Hematopoietic multipotent progenitor cell treated with erythropoietin and hydrocortisone succinate and interleukin-3 and kit ligand, for 4 days (in vitro differentiated cells): ENCODE data around the gene P2RX6.
"Not testable (repeated sequence)": the region's sequence is repeated elsewhere in the genome, so short reads cannot be mapped to it uniquely, and the experiment has no call there.

Experiments used
- DNase-seq: peaks from one replicate; pipeline ENCODE4 v3.0.0-alpha.2; 2015

Gene P2RX6

DNA sequence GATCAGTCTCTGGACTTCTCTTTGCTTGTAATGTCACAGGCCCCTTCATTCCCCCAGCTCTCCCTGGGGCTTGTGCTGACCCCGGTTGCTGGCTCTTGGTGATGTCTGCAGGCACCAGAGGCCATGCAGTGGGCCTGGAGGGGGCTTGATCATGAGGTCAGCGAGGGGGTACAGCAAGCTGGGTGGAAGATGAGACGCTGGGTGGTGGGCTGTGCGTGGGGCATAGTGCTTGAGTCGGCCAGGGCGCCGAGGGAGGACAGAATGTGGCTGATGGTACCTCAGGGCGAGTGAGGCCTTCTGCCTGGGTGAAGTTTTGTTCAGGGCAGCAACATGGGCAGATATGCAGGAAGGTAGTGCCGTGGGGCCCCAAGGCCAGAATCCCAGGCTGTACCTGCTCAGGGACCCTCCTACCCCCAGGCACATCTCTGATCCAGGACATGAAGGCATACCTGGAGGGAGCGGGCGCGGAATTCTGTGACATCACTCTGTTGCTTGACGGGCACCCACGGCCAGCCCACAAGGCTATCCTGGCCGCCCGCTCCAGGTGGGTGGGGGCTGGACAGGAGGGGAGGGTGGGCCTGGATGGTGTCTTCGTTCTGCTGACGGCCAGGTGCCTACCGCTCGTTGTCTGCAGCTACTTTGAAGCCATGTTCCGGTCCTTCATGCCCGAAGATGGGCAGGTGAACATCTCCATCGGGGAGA, 19.5 kb upstream of the P2RX6 start:
- no peak for DNase-seq

DNA sequence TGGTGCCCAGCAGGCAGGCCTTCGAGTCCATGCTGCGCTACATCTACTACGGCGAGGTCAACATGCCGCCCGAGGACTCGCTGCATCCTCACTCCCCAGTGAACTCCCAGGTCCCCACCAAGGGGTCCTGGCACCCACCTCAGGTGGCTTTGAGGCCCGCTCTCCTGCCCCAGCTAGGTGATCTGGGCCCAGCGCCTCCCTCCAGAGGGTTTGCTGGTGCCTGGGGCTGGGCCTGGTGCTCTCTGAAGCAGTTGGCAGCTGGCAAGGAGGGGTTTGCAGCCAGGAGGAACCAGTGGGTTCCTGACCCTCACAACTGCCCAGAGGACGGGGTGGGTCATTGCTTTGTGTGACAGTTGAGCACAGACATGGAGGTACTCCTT, 18.9 kb upstream of the P2RX6 start:
- no peak for DNase-seq

DNA sequence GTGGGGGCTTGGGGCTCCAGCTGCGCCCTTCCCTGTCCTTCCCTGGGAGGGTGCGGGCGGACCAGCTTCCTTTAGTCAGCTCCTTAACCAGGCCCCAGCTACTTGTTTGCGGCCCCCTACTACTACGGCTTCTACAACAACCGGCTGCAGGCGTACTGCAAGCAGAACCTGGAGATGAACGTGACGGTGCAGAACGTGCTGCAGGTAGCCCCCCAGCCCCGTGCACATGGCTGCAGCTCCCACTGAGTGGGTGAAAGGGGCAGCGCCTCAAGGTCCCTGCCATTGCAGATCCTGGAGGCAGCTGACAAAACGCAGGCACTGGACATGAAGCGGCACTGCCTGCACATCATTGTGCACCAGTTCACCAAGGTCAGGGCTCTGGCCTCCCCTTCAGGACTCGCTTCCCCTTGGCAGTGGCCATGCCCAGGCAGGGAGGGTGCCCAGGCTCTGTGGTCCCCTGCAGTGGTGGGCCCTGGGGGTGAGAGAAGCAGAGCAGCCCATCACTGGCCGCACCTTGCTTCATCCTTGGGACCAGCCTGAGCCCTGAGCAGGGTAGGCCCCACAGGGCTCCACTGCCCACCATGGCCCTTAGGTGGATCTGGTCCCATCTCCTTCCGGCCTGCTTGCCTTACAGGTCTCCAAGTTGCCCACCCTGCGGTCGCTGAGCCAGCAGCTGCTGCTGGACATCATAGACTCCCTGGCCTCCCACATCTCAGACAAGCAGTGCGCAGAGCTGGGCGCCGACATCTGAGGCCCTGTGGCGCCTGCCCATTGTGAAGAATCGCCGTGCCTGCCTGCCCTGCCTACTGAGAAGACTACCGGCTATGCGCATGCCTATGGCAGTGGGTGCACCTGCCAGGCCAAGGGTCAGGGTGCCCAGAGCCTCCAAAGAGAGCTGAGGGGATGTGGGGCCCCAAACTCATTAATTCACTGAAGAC, 18.1 kb upstream of the P2RX6 start:
- no peak for DNase-seq

DNA sequence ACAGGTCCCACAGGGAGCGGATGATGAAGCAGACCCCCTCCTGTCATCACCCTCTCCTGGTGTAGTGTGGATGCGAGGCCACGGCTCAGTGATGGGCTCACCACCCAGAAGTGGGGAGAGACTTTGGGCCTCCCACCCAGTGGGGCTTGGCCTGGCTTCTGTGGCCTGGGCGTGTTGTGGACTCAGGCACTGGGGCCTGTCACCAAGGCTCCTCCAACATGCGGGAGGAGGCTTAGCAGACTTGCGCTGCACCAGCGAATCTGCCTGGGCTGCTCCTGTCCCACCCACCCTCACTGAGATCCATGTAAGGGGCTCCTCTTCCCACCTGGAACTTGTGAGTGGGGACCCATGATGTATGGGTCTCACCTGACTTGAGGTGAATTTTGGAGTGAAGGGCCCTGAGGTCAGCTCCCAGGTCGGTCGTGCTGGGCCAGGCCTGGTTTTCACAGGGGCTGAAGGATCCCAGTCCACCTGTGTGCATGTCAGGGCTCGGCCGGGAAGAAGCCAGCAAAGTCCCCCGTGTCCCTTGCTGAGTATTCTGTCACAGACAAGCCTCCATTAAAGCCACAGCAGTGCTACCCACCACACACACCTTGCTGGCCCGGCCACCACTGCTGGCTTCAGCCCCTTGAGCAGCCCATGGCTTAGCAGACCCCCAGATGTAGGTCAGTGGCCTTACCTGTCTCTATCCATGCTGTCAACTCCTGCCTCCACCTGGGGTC, 17.3 kb upstream of the P2RX6 start:
- no peak for DNase-seq

DNA sequence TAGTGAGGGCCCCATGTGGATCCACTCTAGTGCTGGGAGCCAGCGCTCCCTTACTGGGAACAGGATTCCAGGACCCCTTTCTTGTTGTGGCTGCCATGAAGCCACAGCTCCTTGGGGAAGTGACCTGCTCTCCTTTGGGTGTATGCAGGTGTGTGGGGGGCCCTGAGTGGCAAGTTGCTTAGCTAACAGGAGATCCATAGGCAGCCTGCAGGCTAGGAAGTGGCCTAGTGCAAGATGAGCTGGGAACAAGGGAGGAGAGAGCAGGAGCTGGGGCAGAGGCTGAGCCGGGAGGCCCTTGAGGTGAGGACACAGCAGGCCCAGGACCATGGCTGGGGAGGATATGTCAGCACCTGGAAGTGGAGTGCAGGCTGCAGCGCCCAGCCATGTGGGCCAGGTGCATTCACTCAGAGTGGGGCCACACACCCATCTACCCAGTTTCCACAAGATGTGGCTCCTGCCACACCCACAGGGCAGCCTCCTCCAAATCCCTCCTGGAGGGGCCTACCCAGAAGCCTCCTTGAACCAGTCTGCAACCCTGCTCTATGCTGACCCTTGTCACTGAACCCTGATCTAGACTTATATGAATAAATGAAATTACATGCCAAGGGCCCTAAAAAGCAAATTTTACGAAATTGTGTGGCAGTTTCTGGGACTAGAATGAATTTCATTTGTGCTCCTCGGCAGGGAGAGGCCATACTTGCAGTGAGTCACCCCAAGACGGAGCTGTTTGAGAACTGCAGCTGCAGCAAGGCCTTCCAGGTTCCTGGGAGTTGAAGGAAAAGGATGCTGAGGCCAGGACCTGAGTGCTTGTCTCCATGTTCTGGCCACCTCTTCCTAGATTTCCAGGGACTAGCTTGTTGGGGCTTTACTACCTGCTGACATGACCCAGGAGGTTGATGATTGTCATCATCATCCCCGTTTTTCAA, 16.3 kb upstream of the P2RX6 start:
- DNase-seq: no peak

DNA sequence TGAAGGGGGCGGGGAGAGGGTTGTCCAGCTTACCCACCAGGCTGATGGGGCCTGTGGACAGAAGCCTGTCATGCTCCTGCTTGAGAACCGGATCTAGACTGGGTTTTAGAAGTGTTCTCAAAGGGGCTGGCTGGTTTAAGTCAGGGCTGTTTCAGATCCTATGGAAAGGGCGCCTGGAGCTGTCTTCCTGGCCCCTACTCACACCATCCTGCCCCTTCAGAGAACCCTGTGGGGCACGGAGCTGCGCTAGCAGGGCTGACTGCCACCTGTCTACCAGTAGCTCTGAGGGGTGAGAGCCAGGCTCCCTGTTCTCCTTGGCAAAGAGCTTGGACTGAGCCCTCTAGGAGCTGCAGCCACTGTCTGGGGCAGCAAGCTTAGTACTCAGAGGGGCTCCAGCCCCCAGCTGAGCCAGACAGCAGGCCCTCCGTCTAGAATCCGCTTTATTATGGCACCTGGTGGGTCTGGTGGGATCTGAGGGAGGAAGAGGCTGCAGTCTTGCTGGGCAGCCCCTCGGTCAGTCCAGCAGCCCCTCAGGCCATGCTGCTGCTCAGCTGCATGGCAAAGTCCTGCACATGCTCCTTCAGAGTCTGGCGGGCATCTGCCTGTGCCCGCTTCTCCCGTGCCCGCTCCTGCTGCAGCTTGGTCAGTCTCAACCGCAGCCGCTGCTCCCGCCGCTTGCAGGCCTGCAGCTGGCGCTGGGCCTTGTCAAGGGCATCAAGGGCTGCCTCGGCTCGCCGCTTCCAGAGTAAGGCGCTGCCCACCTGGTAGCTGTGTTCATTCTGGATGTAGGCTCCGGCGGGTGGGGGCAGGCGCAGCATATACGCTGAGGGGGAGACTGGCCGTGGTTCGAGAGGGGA, 15.4 kb upstream of the P2RX6 start:
- no peak for DNase-seq

DNA sequence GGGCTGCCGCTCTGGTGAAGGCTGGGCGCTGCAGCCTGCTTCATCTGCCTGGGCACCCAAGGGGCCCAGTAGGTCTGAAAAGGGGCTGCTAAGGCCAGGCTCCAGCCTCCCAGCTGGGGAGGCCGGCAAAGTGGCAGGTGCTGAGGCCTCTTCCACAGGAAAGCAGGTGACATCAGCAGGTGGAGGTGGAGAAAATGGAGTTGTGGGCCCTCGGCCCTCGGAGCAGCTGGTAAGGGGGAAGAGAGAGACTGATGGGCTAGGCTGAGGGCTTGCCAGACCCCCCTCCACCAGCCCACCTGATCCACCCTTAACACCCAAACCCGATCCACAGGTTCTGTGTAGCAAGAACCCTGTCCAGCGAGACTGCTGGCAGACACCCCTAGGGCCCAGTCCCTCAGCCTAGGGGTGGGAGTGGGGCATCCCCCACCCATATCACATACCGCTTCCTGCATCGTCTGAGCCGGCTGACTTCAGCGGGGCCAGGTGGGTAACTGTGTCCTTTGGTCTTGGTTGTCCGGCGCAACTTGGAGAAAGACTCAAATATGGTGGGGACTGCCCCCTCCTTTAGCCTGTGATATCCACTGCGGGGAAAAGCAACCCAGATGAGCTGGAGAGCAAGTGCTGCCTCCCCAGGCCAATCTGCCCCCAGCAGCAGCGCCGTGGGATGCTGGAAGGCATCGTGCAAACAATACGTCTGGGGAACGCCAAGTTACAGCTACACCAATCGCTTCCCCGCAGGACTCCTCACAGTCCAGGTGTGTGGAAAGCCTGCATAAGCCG, 14.6 kb upstream of the P2RX6 start:
- no peak for DNase-seq

DNA sequence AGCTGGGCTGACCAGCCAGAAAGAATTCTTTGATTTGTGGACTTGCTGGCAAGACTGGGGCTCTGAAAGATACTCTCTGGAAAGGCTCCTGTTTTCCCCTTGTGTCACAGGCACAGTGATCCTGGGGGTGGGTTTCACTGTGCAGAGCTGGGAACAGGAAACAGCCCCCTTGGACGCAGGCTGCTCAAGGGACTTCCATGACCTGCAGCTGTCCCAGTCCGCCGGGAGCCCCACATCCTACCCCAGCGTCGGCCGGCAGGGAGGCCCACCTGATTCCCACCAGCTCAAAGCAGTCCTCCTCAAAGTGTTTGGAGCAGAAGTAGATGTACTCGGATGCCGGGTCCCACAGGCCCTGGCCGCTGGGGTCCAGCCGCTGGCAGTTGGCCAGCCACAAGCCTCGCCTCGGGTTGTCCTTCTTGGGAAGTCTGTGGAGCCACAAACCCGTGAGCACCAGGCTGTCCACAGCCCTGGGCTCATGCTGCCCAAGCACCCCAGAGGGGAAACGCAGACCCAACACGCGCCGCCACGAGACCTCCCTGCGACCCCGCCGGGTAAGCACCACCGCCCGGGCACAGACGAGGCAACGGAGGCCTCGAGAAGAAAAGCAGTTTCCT, 13.9 kb upstream of the P2RX6 start:
- DNase-seq: no peak

DNA sequence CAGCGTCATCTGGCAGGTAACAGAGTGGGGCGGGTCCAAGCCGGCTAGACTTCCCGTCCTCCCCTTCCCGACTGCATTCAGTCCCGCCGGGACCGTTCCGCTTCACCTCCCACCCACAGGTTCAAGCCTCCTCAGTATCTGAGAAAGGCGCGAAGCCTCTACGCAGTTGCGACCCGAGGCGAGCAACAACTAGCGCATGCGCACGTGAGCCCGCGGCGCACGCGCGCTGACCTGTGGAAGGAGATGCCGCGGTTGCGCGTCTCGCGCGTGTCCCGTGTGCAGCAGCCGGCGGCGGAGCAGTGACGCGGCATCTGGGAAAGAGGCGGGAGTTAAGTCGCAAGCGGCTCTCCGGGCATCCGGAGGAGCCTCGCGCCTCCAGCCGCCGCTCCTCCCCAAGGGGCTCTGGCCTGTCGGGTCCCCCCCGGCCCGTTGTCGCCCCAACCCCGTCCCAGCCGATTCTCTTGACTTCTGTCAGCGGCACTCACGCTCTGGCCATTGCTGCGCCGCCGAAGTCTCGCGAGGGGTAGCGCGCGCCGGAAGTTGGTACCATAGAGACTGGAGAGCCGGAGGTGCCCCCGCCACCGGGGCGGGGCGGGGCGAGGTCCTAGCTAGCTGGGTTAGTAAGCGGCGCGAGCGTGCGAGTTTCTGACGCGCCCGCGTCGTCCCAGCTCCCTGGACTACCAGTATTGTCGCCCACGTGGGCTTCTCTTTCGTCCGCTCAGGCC, 13.2 kb upstream of the P2RX6 start, which contains the start of gene THAP7:
Gene THAP7 (minus strand): TSS at position 518 of the 725 bp plus-strand sequence. CDS start 207 bp downstream, at position 311.
- peak; percentile 98 for DNase-seq

DNA sequence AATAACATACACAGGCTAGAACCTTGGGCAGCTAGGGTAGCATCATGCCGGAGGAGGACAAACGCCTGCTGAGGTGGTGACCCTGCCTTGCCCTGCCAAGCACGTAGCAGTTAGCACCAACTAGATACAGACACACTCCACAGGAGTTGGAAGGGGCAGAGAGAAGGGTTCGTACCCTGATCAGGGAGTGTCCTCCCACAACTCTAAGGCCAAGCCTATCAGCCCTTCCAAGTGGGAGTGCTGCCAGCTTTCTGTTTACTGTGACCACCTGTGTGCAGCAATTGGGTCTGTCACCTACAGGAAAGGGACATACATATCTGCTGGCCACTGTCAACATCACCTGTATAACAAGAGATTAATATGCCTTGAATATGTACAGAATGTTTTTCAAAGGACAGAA, 11.2 kb upstream of the P2RX6 start:
- DNase-seq: no peak

DNA sequence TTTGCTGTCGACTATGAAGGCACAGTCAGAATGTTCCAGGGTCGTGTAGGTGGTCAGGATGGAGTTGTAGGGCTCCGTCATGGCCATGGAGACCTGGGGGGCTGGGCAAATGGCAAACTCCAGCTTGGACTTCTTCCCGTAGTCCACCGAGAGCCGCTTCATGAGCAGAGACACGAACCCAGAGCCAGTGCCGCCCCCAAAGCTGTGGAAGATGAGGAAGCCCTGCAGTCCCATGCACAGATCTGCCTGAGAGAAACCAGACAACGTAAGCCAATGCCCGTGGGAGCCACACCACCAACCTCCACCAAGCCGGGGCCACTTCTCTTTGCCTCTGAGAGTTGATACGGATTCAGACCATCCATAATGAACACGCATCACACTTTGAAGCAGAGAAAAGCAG, 5.8 kb upstream of the P2RX6 start:
- DNase-seq: not testable (repeated sequence)

DNA sequence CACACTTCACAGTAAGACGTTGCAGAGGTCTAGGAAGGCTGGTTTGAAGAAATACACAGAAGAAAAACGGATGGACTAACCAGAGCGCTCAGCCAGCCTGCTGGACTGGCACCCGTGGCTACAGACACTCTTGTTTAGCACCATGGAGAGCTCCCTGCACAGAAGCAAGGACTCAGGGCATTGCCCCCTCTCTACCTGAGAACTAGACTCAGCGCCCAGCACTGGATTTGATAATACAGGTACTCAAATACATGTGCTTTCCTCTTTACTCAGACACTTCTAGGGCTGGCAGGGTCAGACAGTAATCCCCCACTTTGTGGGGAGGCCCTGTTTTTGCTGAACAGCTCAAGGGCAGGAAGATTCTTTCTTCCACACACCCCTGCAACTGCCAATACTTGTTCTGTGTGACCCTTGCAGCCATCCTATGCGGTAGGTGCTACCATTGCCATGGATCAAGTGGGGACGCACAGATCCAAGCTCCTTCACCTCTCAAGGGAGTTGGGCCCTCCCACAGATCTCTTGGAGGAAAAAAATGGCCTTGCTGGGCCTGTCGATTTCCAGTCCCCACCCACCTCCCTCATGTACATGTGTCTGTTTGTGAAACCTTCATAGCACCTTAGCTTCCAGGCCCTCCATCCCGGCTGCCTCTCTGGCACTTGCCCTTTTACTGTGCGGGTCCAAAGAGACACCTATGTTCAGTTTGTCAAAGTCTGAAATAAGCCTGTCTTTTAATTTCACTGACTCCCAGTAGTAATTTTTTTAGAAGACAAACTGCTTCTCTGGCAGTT, 5.1 kb upstream of the P2RX6 start:
- peak; percentile 81 for DNase-seq

DNA sequence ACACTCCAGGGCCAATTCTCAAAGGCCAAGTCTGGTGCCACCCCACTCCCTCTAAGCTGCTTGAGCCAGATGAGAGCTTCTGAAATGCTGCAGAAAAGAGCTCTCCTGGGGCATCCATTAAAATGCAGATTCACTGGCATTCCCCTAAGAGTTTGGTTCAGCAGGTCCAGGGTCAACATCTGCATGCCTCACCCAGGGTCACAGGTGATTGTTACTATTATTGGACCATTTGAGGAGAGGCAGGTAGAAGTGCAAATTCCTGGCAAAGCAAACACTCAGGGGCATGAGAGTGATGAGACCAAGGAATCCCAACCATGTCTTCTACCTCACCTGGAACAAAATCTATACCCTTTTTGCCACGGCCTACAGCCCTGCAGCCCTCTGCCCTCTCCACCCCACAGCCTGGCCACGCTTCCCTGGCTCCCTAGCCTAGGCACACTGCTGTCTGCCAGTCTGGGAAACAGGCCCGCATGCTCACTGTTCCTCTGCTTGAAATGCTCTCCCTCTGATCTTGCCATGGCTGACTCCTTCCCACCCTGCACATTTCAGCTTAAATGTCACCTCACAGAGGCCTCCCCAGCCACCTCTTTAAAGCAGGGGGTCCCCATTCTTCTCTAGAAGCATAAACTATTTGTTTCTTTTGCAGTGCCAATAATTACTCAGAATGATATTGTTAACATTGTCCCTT, 4.4 kb upstream of the P2RX6 start:
- no peak for DNase-seq

DNA sequence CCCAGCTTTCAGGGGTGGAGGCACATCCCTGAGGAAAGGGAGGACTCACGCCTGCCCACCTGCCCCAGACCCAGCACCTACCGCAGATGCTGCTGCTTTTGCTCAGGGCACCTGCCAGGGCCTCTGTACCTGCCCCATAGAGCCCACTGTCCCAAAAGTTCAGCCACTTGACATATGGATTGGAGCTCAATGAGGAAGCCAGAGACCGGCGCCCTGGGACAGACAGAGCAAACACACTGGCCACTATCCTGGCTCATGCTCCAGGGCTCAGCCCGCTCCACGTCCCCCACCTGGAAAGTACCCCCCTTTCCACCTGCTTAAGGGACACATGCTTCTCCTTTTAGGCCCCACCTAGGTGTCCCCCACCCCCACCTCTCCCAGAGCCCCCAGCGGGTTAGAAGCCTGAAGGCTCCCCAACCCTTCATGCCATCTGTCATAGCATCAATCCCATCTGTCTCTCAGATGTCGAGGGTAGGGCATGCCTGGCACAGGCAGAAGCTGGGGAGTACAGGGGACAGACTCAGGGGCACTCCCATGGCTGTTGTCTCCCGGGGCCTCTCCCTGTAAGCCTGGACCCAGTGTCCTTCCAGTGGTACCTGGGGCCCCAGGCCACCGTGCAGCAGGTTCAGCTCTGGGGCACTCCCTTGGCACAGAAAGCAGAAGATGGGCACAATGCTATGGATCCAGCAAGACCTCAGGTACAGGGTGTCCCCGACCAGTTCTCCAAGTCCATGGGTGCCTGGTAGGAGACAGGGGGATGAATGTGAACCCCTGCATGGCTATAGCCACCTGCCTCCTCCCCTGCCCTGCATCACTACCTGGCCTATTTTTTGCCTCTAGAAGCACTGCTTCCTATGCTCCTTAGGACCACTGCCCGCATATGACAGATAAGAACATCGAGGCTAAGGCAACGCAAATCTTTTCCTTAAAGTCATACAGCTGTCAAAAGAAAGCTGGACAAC, 2.2 kb upstream of the P2RX6 start:
- DNase-seq: no peak

DNA sequence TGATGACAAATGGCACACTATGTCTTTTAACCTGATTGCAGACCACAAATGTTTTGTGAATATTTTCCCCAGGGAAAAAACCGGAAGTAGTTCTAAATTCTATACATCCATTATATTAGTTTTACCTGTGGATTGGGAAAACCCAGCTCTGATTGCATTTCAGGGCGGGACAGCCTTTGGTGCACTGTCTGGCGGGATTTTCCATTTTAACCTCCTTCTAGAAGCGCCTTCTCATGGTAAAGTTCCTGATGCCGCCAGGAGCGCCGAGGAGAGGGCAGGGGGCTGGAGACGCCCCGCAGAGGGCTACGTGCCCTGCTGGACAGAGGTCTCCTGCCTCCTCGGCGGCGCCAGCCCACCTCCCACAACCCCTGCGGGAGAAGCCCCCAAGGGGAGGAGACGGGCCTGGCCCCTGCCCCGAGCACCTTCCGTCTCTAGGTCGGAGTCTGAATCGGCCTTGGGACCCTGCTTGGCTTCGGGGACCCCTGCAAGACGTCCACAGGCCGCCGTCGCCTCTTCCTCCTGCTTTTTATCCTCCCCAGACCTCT, 1.2 kb upstream of the P2RX6 start:
- DNase-seq: no peak

DNA sequence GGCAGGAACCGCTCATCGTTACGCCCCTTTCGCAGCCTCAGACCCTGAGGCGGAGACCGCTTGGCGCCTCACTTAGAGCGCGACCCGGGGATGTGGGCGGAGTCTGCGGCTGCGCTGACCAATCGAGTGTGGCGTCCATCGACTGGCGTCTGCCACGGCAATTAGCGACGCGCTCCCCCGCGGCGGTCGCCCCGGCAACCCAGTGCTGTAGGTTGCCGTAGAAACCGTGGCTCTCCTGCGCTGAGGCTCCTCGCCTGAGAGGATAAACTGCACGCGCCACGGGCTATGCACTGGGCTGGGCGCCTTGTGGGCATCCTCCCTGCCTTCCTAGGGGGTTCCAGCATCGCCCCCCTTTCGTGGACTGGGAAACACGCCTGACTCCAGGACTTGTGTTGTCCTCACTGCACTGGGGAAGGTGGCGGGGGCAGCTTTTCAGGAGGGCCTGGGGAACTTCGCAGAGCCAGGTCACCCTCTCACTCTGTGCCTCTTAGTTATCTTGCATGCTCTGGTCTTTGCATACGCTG, 701 bp upstream of the P2RX6 start:
- DNase-seq: peak; percentile 97
